Large intestine (tissue), 3 donors: ENCODE results near the gene RBBP8NL. TPM values are rescaled to one million over a fixed set of nuclear protein-coding genes. Genes with fewer than 3 reads are reported as not detected.
"Not testable (repeated sequence)": the region's sequence is repeated elsewhere in the genome, so short reads cannot be mapped to it uniquely, and the experiment has no call there.

Experiments used
- DNase-seq, 2 donors: peaks; one replicate each; pipeline versions ENCODE4 v3.0.0 to v3.0.0-alpha.2; 2013
- H3K27ac ChIP-seq: one replicate; pipeline ENCODE4 v1.5.1; 2013; ENCODE audit warnings: low read length
- H3K27me3 ChIP-seq: 2 replicates; pipeline ENCODE4 v1.6.1; 2013; ENCODE audit warnings: low read length; ENCODE audit not compliant: control insufficient read depth, insufficient read depth
- H3K36me3 ChIP-seq: 2 replicates; pipeline ENCODE4 v1.6.1; 2013; ENCODE audit warnings: low read length; ENCODE audit not compliant: control insufficient read depth, insufficient read depth
- H3K4me1 ChIP-seq: one replicate; pipeline ENCODE4 v1.6.1; 2013; ENCODE audit warnings: low read length; ENCODE audit not compliant: control insufficient read depth, insufficient read depth
- H3K4me3 ChIP-seq: one replicate; pipeline ENCODE4 v1.5.1; 2013; ENCODE audit warnings: low read length
- H3K9me3 ChIP-seq: one replicate; pipeline ENCODE4 v1.6.1; 2013; ENCODE audit warnings: mild to moderate bottlenecking, low read depth, low read length, moderate library complexity; ENCODE audit not compliant: control insufficient read depth
- WGBS: methylation state at CpG from one replicate; pipeline ENCODE4 v1.1.5; 2013; ENCODE audit warnings: low lambda C conversion rate; ENCODE audit not compliant: insufficient coverage; 5-methylcytosine and 5-hydroxymethylcytosine counted together
- polyA plus RNA-seq: library from polyadenylated mRNA; unstranded; fragments of 120-200 nt; gene quantifications from one replicate; pipeline ENCODE4 v1.2.1, GENCODE V29; 2013

RBBP8NL gene
- polyA plus RNA-seq, 1 donor = 9.6 TPM

GRCh38 chr20:62381842-62382241 lies 45.5 kb downstream of the RBBP8NL start:
- no peaks in the 10 kb centered on the region for H3K27me3 ChIP-seq
- no peak for DNase-seq
- H3K9me3 ChIP-seq = no peaks in the 10 kb centered on the region
- no peak overlapping the region for H3K4me3 ChIP-seq
- peaks cover 11% of the 10 kb centered on the region for H3K4me1 ChIP-seq
- H3K36me3 ChIP-seq = peaks cover 3% of the 10 kb centered on the region
- 67% methylated on average over 1 of the region's 6 CpGs for WGBS
- H3K27ac ChIP-seq = no peak overlapping the region

GRCh38 chr20:62381202-62381797 lies 46.0 kb downstream of the RBBP8NL start:
- peaks cover 3% of the 10 kb centered on the region for H3K36me3 ChIP-seq
- no peaks in the 10 kb centered on the region for H3K27me3 ChIP-seq
- H3K27ac ChIP-seq = no peak overlapping the region
- no peaks in the 10 kb centered on the region for H3K9me3 ChIP-seq
- H3K4me1 ChIP-seq = peaks cover 16% of the 10 kb centered on the region
- no peak overlapping the region for H3K4me3 ChIP-seq
- no CpG with 5 or more reads among the region's 16 CpGs for WGBS
- no peak for DNase-seq

GRCh38 chr20:62378215-62378614 lies 49.1 kb downstream of the RBBP8NL start:
- Histone ChIP-seq H3K4me3 (no peak overlapping the region), H3K36me3 (peaks cover 3% of the 10 kb centered on the region), H3K27me3 (no peaks in the 10 kb centered on the region), H3K4me1 (peaks cover 29% of the 10 kb centered on the region), H3K27ac (no peak overlapping the region), H3K9me3 (no peaks in the 10 kb centered on the region)
- no CpG with 5 or more reads among the region's 22 CpGs for WGBS
- no peak for DNase-seq

GRCh38 chr20:62377615-62378178 lies 49.6 kb downstream of the RBBP8NL start:
- no peaks in the 10 kb centered on the region for H3K9me3 ChIP-seq
- H3K4me1 ChIP-seq = peaks cover 29% of the 10 kb centered on the region
- peaks cover 3% of the 10 kb centered on the region for H3K36me3 ChIP-seq
- no CpG with 5 or more reads among the region's 15 CpGs for WGBS
- no peak overlapping the region for H3K4me3 ChIP-seq
- H3K27ac ChIP-seq = no peak overlapping the region
- H3K27me3 ChIP-seq = no peaks in the 10 kb centered on the region
- DNase-seq = no peak

GRCh38 chr20:62377064-62377461 lies 50.3 kb downstream of the RBBP8NL start:
- H3K9me3 ChIP-seq = no peaks in the 10 kb centered on the region
- no peaks in the 10 kb centered on the region for H3K27me3 ChIP-seq
- no peak for DNase-seq
- peaks cover 26% of the 10 kb centered on the region for H3K4me1 ChIP-seq
- H3K36me3 ChIP-seq = peaks cover under 1% of the 10 kb centered on the region
- H3K4me3 ChIP-seq = no peak overlapping the region
- H3K27ac ChIP-seq = no peak overlapping the region
- WGBS = 93% methylated on average over 3 of the region's 17 CpGs

GRCh38 chr20:62376112-62377063 lies 51.0 kb downstream of the RBBP8NL start:
- WGBS = no CpG with 5 or more reads among the region's 26 CpGs
- peak in 1 of 2 donors; percentile 55 for DNase-seq
- Histone ChIP-seq H3K4me3 (no peak overlapping the region), H3K36me3 (no peaks in the 10 kb centered on the region), H3K27me3 (no peaks in the 10 kb centered on the region), H3K27ac (peak overlapping the region; percentile 15), H3K4me1 (peaks cover 32% of the 10 kb centered on the region), H3K9me3 (no peaks in the 10 kb centered on the region)

GRCh38 chr20:62374331-62375152 lies 52.8 kb downstream of the RBBP8NL start:
- no peak for DNase-seq
- Histone ChIP-seq H3K4me3 (no peak overlapping the region), H3K36me3 (no peaks in the 10 kb centered on the region), H3K9me3 (no peaks in the 10 kb centered on the region), H3K27ac (peak overlapping the region; percentile 20), H3K4me1 (peaks cover 51% of the 10 kb centered on the region), H3K27me3 (no peaks in the 10 kb centered on the region)
- no CpG with 5 or more reads among the region's 24 CpGs for WGBS

- not testable (repeated sequence) for H3K4me3 ChIP-seq, H3K27me3 ChIP-seq, DNase-seq, H3K9me3 ChIP-seq, H3K36me3 ChIP-seq
- H3K4me1 ChIP-seq = peaks cover 59% of the 10 kb centered on the region
- peak overlapping the region; percentile 20 for H3K27ac ChIP-seq
- no CpG with 5 or more reads among the region's 40 CpGs for WGBS
Measured at GRCh38 chr20:62373631-62374179, 53.6 kb downstream of the RBBP8NL start.

GRCh38 chr20:62372042-62372993 lies 55.0 kb downstream of the RBBP8NL start:
- no peak overlapping the region for H3K4me3 ChIP-seq
- no peaks in the 10 kb centered on the region for H3K36me3 ChIP-seq
- peaks cover 3% of the 10 kb centered on the region for H3K9me3 ChIP-seq
- DNase-seq = no peak
- H3K4me1 ChIP-seq = peaks cover 65% of the 10 kb centered on the region
- H3K27me3 ChIP-seq = peaks cover 17% of the 10 kb centered on the region
- no peak overlapping the region for H3K27ac ChIP-seq
- no CpG with 5 or more reads among the region's 29 CpGs for WGBS
